ENCODE measurements around the gene APOL4.
"Not testable (repeated sequence)": the region's sequence is repeated elsewhere in the genome, so short reads cannot be mapped to it uniquely, and the experiment has no call there.

Gene APOL4

GRCh38 chr22:36229649-36230048 is 28.0 kb upstream of the APOL4 start:
- not testable (repeated sequence) for DNase-seq

- no peak for DNase-seq
Observed at GRCh38 chr22:36228944-36229343, 27.3 kb upstream of the APOL4 start.

- DNase-seq = not testable (repeated sequence)
Observed at GRCh38 chr22:36228369-36228768, 26.8 kb upstream of the APOL4 start.

GRCh38 chr22:36227806-36228205 is 26.2 kb upstream of the APOL4 start:
- DNase-seq = no peak

GRCh38 chr22:36227396-36227795 is 25.8 kb upstream of the APOL4 start:
- DNase-seq = no peak

GRCh38 chr22:36226189-36226588 is 24.6 kb upstream of the APOL4 start:
- DNase-seq = no peak

- no peak for DNase-seq
Observed at GRCh38 chr22:36225333-36225922, 23.8 kb upstream of the APOL4 start.

- no peak for DNase-seq
Observed at GRCh38 chr22:36224245-36224644, 22.6 kb upstream of the APOL4 start.

- peak; percentile 49 for DNase-seq
Observed at GRCh38 chr22:36223504-36223903, 21.9 kb upstream of the APOL4 start.

GRCh38 chr22:36222887-36223450 is 21.4 kb upstream of the APOL4 start:
- DNase-seq = no peak

- DNase-seq = peak; percentile 79
Observed at GRCh38 chr22:36221799-36222751, 20.5 kb upstream of the APOL4 start.

- DNase-seq = no peak
Observed at GRCh38 chr22:36220451-36220921, 18.9 kb upstream of the APOL4 start.

GRCh38 chr22:36218648-36219193 is 17.1 kb upstream of the APOL4 start:
- no peak for DNase-seq

GRCh38 chr22:36215981-36216380 is 14.4 kb upstream of the APOL4 start:
- DNase-seq = no peak

GRCh38 chr22:36213586-36213985 is 12.0 kb upstream of the APOL4 start:
- DNase-seq = no peak

- no peak for DNase-seq
Observed at GRCh38 chr22:36212901-36213300, 11.3 kb upstream of the APOL4 start.

GRCh38 chr22:36211237-36211861 is 9.7 kb upstream of the APOL4 start:
- no peak for DNase-seq

- DNase-seq = no peak
Observed at GRCh38 chr22:36210224-36210623, 8.6 kb upstream of the APOL4 start.

GRCh38 chr22:36209488-36209908 is 7.9 kb upstream of the APOL4 start:
- not testable (repeated sequence) for DNase-seq

- no peak for DNase-seq
Observed at GRCh38 chr22:36208914-36209313, 7.3 kb upstream of the APOL4 start.

- no peak for DNase-seq
Observed at GRCh38 chr22:36208162-36208765, 6.7 kb upstream of the APOL4 start.

GRCh38 chr22:36206255-36206654 is 4.6 kb upstream of the APOL4 start:
- no peak for DNase-seq

- not testable (repeated sequence) for DNase-seq
Observed at GRCh38 chr22:36205573-36205972, 4.0 kb upstream of the APOL4 start.
